Sigmoid colon (tissue), 4 donors: ENCODE results near the gene FASTK.

Experiments used
- CTCF ChIP-seq, 4 experiments: fragments of 450-650 bp in 3 of 4; fragments of 200-600 bp in 1 of 4; IDR thresholded peaks; one replicate each; pipeline ENCODE4 v1.5.1; 2016 to 2019; ENCODE audit warnings: antibody characterized with exemption in 4 of 4, mild to moderate bottlenecking in 3 of 4, moderate library complexity in 2 of 4
- EP300 ChIP-seq, 4 donors: sonication (generic); formaldehyde crosslinking; IDR thresholded peaks; one replicate each; pipeline ENCODE4 v1.6.1; 2017; ENCODE audit warnings: antibody characterized with exemption in 4 of 4
- POLR2A ChIP-seq, 2 donors: fragments of 450-650 bp; IDR thresholded peaks; one replicate each; pipeline ENCODE4 v1.6.1; 2016; ENCODE audit warnings: antibody characterized with exemption in 2 of 2, mild to moderate bottlenecking in 2 of 2, moderate library complexity in 2 of 2
- POLR2AphosphoS5 ChIP-seq, 4 donors: sonication (generic); formaldehyde crosslinking; IDR thresholded peaks; one replicate each; pipeline ENCODE4 v1.6.1; 2017; ENCODE audit warnings: antibody characterized with exemption in 4 of 4

- no peak for TF ChIP-seq CTCF (IDR thresholded peaks at IDR 0.05)
- no peak for TF ChIP-seq POLR2A (IDR thresholded peaks at IDR 0.05)
- no peak for TF ChIP-seq EP300 (IDR thresholded peaks at IDR 0.05)
- TF ChIP-seq POLR2AphosphoS5 (IDR thresholded peaks at IDR 0.05): no peak
These were observed 14.1 kb upstream of the FASTK start for GRCh38 chr7:151094675-151095074.
